ENCODE measurements around the gene TMEM145. TPM values are rescaled to one million over a fixed set of nuclear protein-coding genes. Genes with fewer than 3 reads are reported as not detected.

TMEM145 gene
- total and polyA plus RNA-seq, 10 of the 15 experiments (the other 5 are each of a cell fraction or from before 2014, with no cell fraction given): 0.04 to 0.97 (median 0.16) TPM; not detected in 4

DNA sequence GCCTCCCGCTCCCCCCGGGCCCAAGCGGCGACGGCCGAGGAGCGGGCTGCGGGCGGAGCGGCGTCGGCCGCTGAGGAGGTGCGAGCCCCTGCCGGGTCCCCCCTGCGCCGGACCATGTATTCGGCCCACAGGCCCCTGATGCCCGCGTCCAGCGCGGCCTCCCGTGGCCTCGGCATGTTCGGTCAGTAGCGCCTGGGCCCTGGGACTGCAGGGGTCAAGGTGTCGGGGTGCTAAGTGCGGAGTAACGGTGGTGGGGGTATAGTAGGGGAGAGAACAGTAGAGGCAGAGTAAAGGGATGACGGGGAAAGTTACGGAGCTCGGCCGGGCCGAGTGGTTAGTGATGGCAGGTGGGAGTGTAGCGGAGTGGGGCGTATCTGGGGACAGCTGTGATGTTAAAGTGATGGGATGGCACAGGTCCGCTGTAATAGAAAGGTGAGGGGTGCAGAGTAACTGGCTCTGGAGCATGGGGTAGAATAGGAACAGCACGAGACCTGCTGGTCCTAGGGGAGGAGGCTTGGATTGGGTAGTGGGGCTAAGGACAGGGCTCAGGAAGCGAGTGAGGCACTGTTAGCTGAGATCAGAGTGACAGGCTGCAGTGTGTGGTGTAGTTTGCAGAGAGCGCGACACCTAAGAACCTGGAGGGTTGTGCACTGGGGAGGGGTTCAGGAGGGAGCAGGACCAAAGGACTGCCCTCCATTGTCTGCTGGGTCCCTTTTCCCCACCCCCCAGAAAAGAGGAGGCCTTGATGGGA is 28.3 kb upstream of the TMEM145 start (continued):
- TF ChIP-seq NKRF (conservative IDR thresholded peaks at IDR 0.05) (0 out of 2 replicates have a peak, but pooled peaks have one; percentile 31), SIX5 (IDR thresholded peaks at IDR 0.05; ENCODE audit: low read depth, low read length, severe bottlenecking) (no peak), STAT3 (IDR thresholded peaks at IDR 0.05; ENCODE audit: low read depth, low read length) (no peak), ZBTB33 (IDR thresholded peaks at IDR 0.05) (no peak), RAD21 (IDR thresholded peaks at IDR 0.05; ENCODE audit: insufficient read depth, low read depth, low read length) (no peak), STAT1 (conservative IDR thresholded peaks at IDR 0.05) (no peak), SMAD1 (IDR thresholded peaks at IDR 0.05; ENCODE audit: low read depth, partially characterized antibody) (no peak), ASH2L (IDR thresholded peaks at IDR 0.05; ENCODE audit: borderline replicate concordance, low read depth) (no peak), RCOR1 (conservative IDR thresholded peaks at IDR 0.05; ENCODE audit: low read depth, low read length) (no peak), USF2 (IDR thresholded peaks at IDR 0.05; ENCODE audit: borderline replicate concordance, low read depth, low read length) (no peak), ZBED1 (IDR thresholded peaks at IDR 0.05; ENCODE audit: borderline replicate concordance) (no peak), TCF12 (IDR thresholded peaks at IDR 0.05; ENCODE audit: low read depth, low read length) (no peak), BCL11A (IDR thresholded peaks at IDR 0.05; ENCODE audit: low read depth, low read length) (no peak), PAX5 (IDR thresholded peaks at IDR 0.05; ENCODE audit: borderline replicate concordance, low read depth, low read length) (no peak), MAX (IDR thresholded peaks at IDR 0.05; ENCODE audit: low read depth, low read length) (no peak), MLLT1 (IDR thresholded peaks at IDR 0.05) (0 out of 2 replicates have a peak, but pooled peaks have one; percentile 52), ZNF384 (IDR thresholded peaks at IDR 0.05; ENCODE audit: borderline replicate concordance, low read depth, low read length) (no peak), NFYB (IDR thresholded peaks at IDR 0.05; ENCODE audit: insufficient read depth, low read depth, low read length) (no peak), JUNB (IDR thresholded peaks at IDR 0.05) (no peak)
- TF ChIP-seq, protein P1, sequence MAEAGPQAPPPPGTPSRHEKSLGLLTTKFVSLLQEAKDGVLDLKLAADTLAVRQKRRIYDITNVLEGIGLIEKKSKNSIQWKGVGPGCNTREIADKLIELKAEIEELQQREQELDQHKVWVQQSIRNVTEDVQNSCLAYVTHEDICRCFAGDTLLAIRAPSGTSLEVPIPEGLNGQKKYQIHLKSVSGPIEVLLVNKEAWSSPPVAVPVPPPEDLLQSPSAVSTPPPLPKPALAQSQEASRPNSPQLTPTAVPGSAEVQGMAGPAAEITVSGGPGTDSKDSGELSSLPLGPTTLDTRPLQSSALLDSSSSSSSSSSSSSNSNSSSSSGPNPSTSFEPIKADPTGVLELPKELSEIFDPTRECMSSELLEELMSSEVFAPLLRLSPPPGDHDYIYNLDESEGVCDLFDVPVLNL (IDR thresholded peaks at IDR 0.05; ENCODE audit: low read depth, low read length): no peak

All from GM12878 (cell line).